Stimulated activated naive CD8-positive, alpha-beta T cell treated with anti-CD3 and anti-CD28 coated beads, Interleukin-15, amount 100 ng/mL, for 72 hours (primary cell): ENCODE data around the gene CSNK2A1.

Experiments
- ATAC-seq: fragments of 150-1000 bp; cut with Tn5 transposase; 2 replicates; pipeline ENCODE4 v1.10.0; 2021; ENCODE audit warnings: mild to moderate bottlenecking, moderate library complexity
- DNase-seq, 2 donors: peaks; one replicate each; pipeline ENCODE4 v3.0.0; 2021 to 2022
- H3K27ac Mint-ChIP-seq, 2 donors: one replicate each; pipeline ENCODE4 v1.8.0; 2022; ENCODE audit warnings: mild to moderate bottlenecking in 2 of 2, mixed read lengths in 2 of 2, moderate library complexity in 2 of 2
- H3K27me3 Mint-ChIP-seq: one replicate; pipeline ENCODE4 v1.8.0; 2022; ENCODE audit warnings: mixed read lengths
- H3K4me1 Mint-ChIP-seq: one replicate; pipeline ENCODE4 v1.8.0; 2022; ENCODE audit warnings: mild to moderate bottlenecking, mixed read lengths
- H3K4me3 Mint-ChIP-seq, 2 donors: one replicate each; pipeline ENCODE4 v1.8.0; 2022; ENCODE audit warnings: mild to moderate bottlenecking in 2 of 2, mixed read lengths in 2 of 2, moderate library complexity in 1 of 2
- H3K9me3 Mint-ChIP-seq, 2 donors: one replicate each; pipeline ENCODE4 v1.8.0; 2022; ENCODE audit warnings: mixed read lengths in 2 of 2

Gene CSNK2A1

GRCh38 chr20:443223-443775 lies 100.3 kb downstream of the CSNK2A1 start:
- no peak for DNase-seq
- H3K9me3 Mint-ChIP-seq: no peaks in the 10 kb centered on the region
- peaks cover 25% of the 10 kb centered on the region for H3K4me1 Mint-ChIP-seq
- no peak for ATAC-seq
- H3K27ac Mint-ChIP-seq: no peak overlapping the region
- H3K4me3 Mint-ChIP-seq: no peak overlapping the region
- H3K27me3 Mint-ChIP-seq: no peaks in the 10 kb centered on the region

- Mint-ChIP-seq H3K27me3 (no peaks in the 10 kb centered on the region), H3K4me1 (peaks cover 46% of the 10 kb centered on the region), H3K4me3 (no peak overlapping the region), H3K27ac (peak overlapping the region in 1 of 2 donors; percentile 34), H3K9me3 (no peaks in the 10 kb centered on the region)
- no peak for ATAC-seq
- DNase-seq: no peak
These were observed 103.0 kb downstream of the CSNK2A1 start for GRCh38 chr20:440636-441035.

GRCh38 chr20:440148-440547 lies 103.4 kb downstream of the CSNK2A1 start:
- no peak for ATAC-seq
- Mint-ChIP-seq H3K27ac (no peak overlapping the region), H3K9me3 (no peaks in the 10 kb centered on the region), H3K4me1 (peaks cover 51% of the 10 kb centered on the region), H3K27me3 (no peaks in the 10 kb centered on the region), H3K4me3 (no peak overlapping the region)
- no peak for DNase-seq

- no peaks in the 10 kb centered on the region for H3K9me3 Mint-ChIP-seq
- ATAC-seq (peak; percentile 85), DNase-seq (peak; percentile 49 to 84)
- peak overlapping the region; percentile 85 to 90 for H3K27ac Mint-ChIP-seq
- H3K27me3 Mint-ChIP-seq: no peaks in the 10 kb centered on the region
- H3K4me3 Mint-ChIP-seq: peak overlapping the region; percentile 62 to 74
- H3K4me1 Mint-ChIP-seq: peaks cover 64% of the 10 kb centered on the region
These were observed 104.8 kb downstream of the CSNK2A1 start for GRCh38 chr20:438571-439469.

GRCh38 chr20:437787-438486 lies 105.7 kb downstream of the CSNK2A1 start:
- no peak for DNase-seq

GRCh38 chr20:436476-436875 lies 107.1 kb downstream of the CSNK2A1 start:
- no peaks in the 10 kb centered on the region for H3K27me3 Mint-ChIP-seq
- H3K4me3 Mint-ChIP-seq: no peak overlapping the region
- H3K27ac Mint-ChIP-seq: peak overlapping the region in 1 of 2 donors; percentile 85
- no peak for ATAC-seq
- no peaks in the 10 kb centered on the region for H3K9me3 Mint-ChIP-seq
- DNase-seq: no peak
- H3K4me1 Mint-ChIP-seq: peaks cover 88% of the 10 kb centered on the region

More at GRCh38 chr20:437787-438486, 105.7 kb downstream of the CSNK2A1 start:
- Mint-ChIP-seq H3K27me3 (no peaks in the 10 kb centered on the region), H3K9me3 (no peaks in the 10 kb centered on the region), H3K4me1 (peaks cover 73% of the 10 kb centered on the region), H3K4me3 (peak overlapping the region; percentile 62 to 74), H3K27ac (peak overlapping the region in 1 of 2 donors; percentile 90)
- peak; percentile 10 for ATAC-seq

- no peak overlapping the region for H3K27ac Mint-ChIP-seq
- peaks cover 95% of the 10 kb centered on the region for H3K4me1 Mint-ChIP-seq
- H3K4me3 Mint-ChIP-seq: no peak overlapping the region
- no peak for ATAC-seq
- H3K27me3 Mint-ChIP-seq: no peaks in the 10 kb centered on the region
- no peaks in the 10 kb centered on the region for H3K9me3 Mint-ChIP-seq
- DNase-seq: no peak
These were observed 108.0 kb downstream of the CSNK2A1 start for GRCh38 chr20:435558-435957.

GRCh38 chr20:434661-435419 lies 108.8 kb downstream of the CSNK2A1 start:
- no peak for DNase-seq
- H3K9me3 Mint-ChIP-seq: no peaks in the 10 kb centered on the region
- H3K4me1 Mint-ChIP-seq: peaks cover 95% of the 10 kb centered on the region
- no peaks in the 10 kb centered on the region for H3K27me3 Mint-ChIP-seq
- no peak for ATAC-seq
- H3K27ac Mint-ChIP-seq: peak overlapping the region in 1 of 2 donors; percentile 35
- H3K4me3 Mint-ChIP-seq: peak overlapping the region; percentile 16 to 71

- Mint-ChIP-seq H3K27ac (peak overlapping the region in 1 of 2 donors; percentile 49), H3K27me3 (no peaks in the 10 kb centered on the region), H3K9me3 (no peaks in the 10 kb centered on the region), H3K4me3 (peak overlapping the region; percentile 16 to 71), H3K4me1 (peaks cover 91% of the 10 kb centered on the region)
- DNase-seq (no peak), ATAC-seq (no peak)
These were observed 109.4 kb downstream of the CSNK2A1 start for GRCh38 chr20:434221-434620.

- Mint-ChIP-seq H3K4me1 (peaks cover 83% of the 10 kb centered on the region), H3K27ac (peak overlapping the region; percentile 72 to 74), H3K9me3 (no peaks in the 10 kb centered on the region), H3K4me3 (peak overlapping the region; percentile 62 to 71), H3K27me3 (no peaks in the 10 kb centered on the region)
- ATAC-seq (peak; percentile 93), DNase-seq (peak; percentile 50 to 82)
These were observed 110.2 kb downstream of the CSNK2A1 start for GRCh38 chr20:433300-433975.

- no peaks in the 10 kb centered on the region for H3K9me3 Mint-ChIP-seq
- peak overlapping the region; percentile 72 to 74 for H3K27ac Mint-ChIP-seq
- DNase-seq (no peak), ATAC-seq (no peak)
- peak overlapping the region; percentile 62 to 71 for H3K4me3 Mint-ChIP-seq
- H3K27me3 Mint-ChIP-seq: no peaks in the 10 kb centered on the region
- H3K4me1 Mint-ChIP-seq: peaks cover 77% of the 10 kb centered on the region
These were observed 110.8 kb downstream of the CSNK2A1 start for GRCh38 chr20:432677-433299.

GRCh38 chr20:432208-432607 lies 111.4 kb downstream of the CSNK2A1 start:
- no peak for ATAC-seq
- Mint-ChIP-seq H3K27me3 (no peaks in the 10 kb centered on the region), H3K4me3 (peak overlapping the region; percentile 32 to 57), H3K4me1 (peaks cover 71% of the 10 kb centered on the region), H3K27ac (peak overlapping the region in 1 of 2 donors; percentile 72), H3K9me3 (no peaks in the 10 kb centered on the region)
- no peak for DNase-seq

GRCh38 chr20:431012-431904 lies 112.3 kb downstream of the CSNK2A1 start:
- ATAC-seq (peak; percentile 22), DNase-seq (peak in 1 of 2 donors; percentile 49)
- Mint-ChIP-seq H3K4me3 (peak overlapping the region in 1 of 2 donors; percentile 56), H3K4me1 (peaks cover 71% of the 10 kb centered on the region), H3K9me3 (no peaks in the 10 kb centered on the region), H3K27me3 (no peaks in the 10 kb centered on the region), H3K27ac (peak overlapping the region; percentile 67 to 95)
